Measurements from ENCODE around the gene DCTN2.

The DCTN2 gene

DNA sequence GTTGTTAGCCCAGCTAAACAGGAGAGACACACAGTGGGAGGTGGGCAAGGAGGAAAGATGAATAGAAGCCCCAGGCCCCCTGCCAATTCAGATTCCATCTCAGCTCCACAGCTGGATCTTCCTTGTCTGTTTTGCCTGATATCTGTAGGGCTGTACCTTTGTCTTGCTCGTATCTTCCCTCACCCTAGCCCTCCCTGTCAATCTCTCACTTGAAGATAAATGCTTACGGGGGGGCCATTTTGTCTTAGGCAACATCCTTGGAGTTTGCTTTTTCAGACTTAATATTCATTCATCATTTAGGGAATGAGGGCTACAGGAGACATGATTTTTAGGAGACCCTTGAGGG, 5.3 kb upstream of the DCTN2 start:
- DNase-seq, result no peak
- in situ Hi-C loops (cut with MboI; ENCODE audit: low pct_unique_long_range_greater_than_20kb, low sequenced_read_pairs), result no loop called here

GRCh38 chr12:57551637-57552305, 4.8 kb upstream of the DCTN2 start:
- in situ Hi-C loops (cut with MboI; ENCODE audit: low pct_unique_long_range_greater_than_20kb, low sequenced_read_pairs), result no loop called here
- no peak for DNase-seq

GRCh38 chr12:57550641-57551549, 3.9 kb upstream of the DCTN2 start:
- in situ Hi-C loops (cut with MboI; ENCODE audit: low pct_unique_long_range_greater_than_20kb, low sequenced_read_pairs), result no loop called here
- no peak for DNase-seq

GRCh38 chr12:57549909-57550640, 3.1 kb upstream of the DCTN2 start, which contains the start of gene KIF5A:
TSS of gene KIF5A (plus strand) at chr12:57550044. CDS start at chr12:57550272, 228 bp downstream.
- DNase-seq, result no peak
- in situ Hi-C loops (cut with MboI; ENCODE audit: low pct_unique_long_range_greater_than_20kb, low sequenced_read_pairs), result no loop called here

- no peak for DNase-seq
- in situ Hi-C loops (cut with MboI; ENCODE audit: low pct_unique_long_range_greater_than_20kb, low sequenced_read_pairs), result no loop called here
Measured at GRCh38 chr12:57549203-57549908, 2.4 kb upstream of the DCTN2 start.

DNA sequence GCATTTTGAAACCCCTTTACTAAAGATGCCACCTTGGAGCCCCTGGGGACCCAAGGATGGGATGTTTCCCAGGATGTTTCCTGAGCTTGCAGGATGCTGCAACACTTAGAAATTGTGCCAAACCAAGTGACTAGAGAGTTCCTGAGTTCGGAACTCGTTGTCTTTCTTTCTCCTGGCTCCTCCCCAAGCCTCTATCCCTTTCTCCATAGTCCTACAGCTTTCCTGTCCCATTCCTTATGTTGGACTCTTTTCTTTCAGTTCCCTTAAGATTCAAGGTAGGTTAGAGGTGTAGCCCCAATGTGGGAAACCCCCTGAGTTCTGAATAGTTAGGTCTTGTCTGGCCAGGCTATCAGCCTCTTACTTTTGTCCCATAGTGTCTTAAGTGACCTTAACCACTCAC, 1.5 kb upstream of the DCTN2 start:
- in situ Hi-C loops (cut with MboI; ENCODE audit: low pct_unique_long_range_greater_than_20kb, low sequenced_read_pairs), result no loop called here
- no peak for DNase-seq

DNA sequence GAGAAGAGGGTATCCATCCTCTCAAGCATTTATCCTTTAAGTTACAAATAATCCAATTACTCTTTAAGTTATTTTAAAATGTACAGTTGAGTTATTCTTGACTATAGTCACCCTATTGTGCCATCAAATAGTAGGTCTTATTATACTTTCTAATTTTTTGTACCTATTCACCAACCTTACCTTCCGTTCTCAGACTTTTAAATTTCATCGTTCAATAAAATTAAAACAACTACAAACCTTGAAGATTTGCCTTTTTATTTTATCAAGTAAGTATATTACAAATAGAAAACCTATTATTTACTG, 972 bp upstream of the DCTN2 start:
- in situ Hi-C loops (cut with MboI; ENCODE audit: low pct_unique_long_range_greater_than_20kb, low sequenced_read_pairs), result no loop called here
- no peak for DNase-seq

GRCh38 chr12:57547288-57548012, 458 bp upstream of the DCTN2 start:
- in situ Hi-C loops (cut with MboI; ENCODE audit: low pct_unique_long_range_greater_than_20kb, low sequenced_read_pairs), result no loop called here

GRCh38 chr12:57545809-57546437, 1.1 kb downstream of the DCTN2 start:
- DNase-seq, result no peak
- in situ Hi-C loops (cut with MboI; ENCODE audit: low pct_unique_long_range_greater_than_20kb, low sequenced_read_pairs), result no loop called here

More at GRCh38 chr12:57547288-57548012, 458 bp upstream of the DCTN2 start:
- DNase-seq, result no peak

DNA sequence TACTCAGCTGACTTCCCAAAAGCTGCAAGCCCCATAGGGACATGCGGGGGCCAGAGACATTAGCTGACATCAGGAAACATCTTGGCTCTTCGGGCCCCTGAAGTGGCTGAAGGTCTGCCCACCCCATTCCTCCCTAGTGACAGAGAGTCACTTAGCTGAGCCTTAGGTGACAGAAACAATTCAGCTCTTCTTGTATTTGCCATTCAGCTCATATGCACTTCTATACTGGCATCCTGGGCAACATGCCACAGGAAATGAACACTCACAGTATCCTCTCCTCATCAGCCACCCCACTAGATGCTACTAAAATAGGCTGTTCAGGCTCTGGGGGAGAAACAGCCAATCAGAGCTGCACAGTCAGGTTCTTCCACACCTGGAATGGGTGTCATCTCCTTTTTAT, 3.4 kb downstream of the DCTN2 start:
- in situ Hi-C loops (cut with MboI; ENCODE audit: low pct_unique_long_range_greater_than_20kb, low sequenced_read_pairs), result no loop called here
- no peak for DNase-seq

- in situ Hi-C loops (cut with MboI; ENCODE audit: low pct_unique_long_range_greater_than_20kb, low sequenced_read_pairs), result no loop called here
- DNase-seq, result no peak
Measured at GRCh38 chr12:57541717-57542116, 5.3 kb downstream of the DCTN2 start.

DNA sequence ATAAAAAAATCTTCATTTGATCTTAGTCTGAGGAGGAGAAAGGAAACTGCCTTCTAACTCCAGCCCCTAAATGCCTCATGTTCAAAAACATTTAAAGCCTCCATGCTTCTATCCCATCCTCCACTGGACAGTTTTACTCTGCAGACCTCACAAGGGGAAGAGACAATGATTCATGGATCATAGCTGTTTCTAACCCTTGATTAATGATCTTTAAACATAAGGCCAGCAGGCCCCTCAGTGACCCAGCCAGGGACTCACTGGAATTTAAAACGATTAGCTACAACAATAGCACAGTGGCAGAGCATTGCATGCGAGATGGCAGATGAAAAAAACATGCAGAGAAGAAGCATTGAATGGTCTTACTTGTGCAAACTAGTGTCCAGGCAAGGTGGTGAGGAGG, 6.0 kb downstream of the DCTN2 start:
- in situ Hi-C loops (cut with MboI; ENCODE audit: low pct_unique_long_range_greater_than_20kb, low sequenced_read_pairs), result no loop called here
- no peak for DNase-seq

DNA sequence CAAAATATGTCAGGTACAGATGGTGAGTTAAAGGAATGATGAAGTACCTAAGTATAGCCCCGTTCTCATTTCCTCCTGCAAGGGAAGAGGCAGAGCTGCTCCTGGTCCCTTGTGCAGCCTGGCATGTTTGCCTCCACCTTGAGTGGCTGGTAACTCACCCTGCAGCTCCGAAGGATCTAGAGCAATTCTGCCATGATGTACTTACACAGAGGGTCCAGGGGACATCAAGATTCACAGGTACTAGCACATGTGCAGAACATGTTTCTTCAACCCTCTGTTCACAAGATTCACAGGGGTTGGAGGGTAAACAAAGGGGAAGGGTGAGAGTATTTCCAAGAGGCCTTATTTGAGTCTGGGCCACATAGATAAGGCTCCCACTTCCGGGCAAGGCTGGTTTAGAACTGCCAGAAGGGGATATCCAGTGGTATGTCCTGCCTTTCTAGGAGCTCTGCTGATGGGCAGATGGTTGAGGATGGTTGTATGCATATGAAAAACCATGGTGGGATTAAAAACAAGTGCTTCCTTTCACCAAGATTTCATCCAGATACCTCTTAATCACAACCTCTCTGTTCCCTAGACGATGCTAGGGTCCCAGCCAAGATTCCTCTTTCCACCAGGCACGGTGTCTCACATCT, 7.7 kb downstream of the DCTN2 start:
- in situ Hi-C loops (cut with MboI; ENCODE audit: low pct_unique_long_range_greater_than_20kb, low sequenced_read_pairs), result no loop called here
- no peak for DNase-seq

DNA sequence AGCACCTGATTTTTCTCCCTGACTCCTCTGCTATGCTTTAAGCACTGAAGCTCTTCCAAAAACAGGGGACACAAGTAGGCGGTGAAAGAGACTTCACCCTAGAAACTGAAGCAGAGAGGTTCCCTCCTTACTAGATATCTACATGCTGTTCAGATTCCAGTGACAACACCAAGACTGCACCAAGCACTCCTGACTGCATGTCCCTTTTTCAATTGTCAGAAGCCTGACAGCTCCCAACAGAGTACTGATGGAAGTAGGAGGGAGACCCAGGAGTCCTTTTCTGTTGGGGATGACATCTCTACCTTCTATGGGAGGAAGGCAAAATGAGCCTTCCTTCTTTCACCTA, 10.4 kb downstream of the DCTN2 start:
- in situ Hi-C loops (cut with MboI; ENCODE audit: low pct_unique_long_range_greater_than_20kb, low sequenced_read_pairs), result no loop called here

DNA sequence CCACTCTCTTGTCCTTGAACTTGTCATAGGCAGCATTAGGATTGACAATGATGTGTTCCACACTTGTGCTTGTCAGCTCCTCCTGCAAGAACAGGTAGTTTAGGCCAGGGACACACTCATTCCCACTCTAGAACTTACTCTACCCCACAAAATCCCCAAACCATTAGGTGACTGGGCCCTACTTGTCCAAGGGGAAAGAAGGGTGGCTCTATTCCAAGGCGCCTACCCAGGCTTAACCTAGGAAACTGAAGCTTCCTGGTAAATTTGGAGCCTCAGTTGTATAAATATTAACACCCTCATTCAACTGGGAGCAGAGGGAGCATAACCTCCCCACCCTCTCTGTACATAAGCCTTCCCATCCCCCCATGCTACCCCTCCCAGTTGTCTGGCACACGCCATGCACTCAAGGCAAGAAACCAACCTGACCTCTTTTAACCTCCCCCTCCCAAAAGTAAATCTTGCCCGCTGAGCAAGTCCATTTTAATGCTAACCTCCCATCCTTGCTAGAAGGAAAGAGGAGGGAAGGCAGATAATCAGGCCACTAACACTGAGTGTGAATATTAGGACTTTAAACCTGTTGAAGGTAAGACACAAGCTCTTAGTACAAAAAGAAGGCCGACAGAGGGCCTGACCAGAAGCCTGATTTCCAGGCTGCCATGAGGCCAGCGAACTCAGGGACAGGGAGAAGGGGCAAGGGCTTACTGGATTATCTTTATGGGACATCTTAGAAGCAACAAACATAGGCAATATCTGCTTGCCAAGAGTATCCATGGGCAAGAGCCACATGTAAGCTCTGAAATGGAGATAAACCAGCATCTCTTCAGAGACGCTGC, 11.0 kb downstream of the DCTN2 start:
- no peak for DNase-seq
- in situ Hi-C loops (cut with MboI; ENCODE audit: low pct_unique_long_range_greater_than_20kb, low sequenced_read_pairs), result no loop called here

More for the DNA sequence above, 10.4 kb downstream of the DCTN2 start:
- no peak for DNase-seq

DNA sequence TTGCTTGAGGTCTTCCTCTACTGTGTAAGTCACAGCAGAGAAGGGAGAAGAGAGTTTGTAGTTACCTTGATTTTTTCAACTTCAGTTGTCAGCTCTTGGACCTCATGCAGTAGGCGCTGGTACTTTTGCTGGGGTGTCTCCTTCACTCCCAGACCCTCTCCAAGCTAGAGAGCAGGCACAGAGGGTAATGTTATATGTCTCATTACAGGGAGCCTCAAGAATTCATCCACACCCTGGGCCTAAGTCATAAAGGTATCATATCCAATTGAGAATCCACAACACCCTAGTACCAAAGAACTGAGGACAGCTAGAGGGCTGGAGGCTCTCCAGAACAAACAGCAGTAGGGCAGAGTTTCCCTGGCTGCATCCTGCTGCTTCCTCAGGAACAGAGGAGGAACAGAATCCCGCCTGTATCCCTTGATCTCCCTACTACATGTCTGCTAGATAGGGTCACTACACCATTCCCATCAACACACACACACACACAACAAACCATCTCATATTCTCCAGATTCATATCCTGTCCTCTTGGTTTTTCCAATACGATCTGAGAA, 11.9 kb downstream of the DCTN2 start:
- in situ Hi-C loops (cut with MboI; ENCODE audit: low pct_unique_long_range_greater_than_20kb, low sequenced_read_pairs), result no loop called here
- no peak for DNase-seq

- DNase-seq, result no peak
- in situ Hi-C loops (cut with MboI; ENCODE audit: low pct_unique_long_range_greater_than_20kb, low sequenced_read_pairs), result no loop called here
Measured at GRCh38 chr12:57534250-57534649, 12.7 kb downstream of the DCTN2 start.
